ENCODE measurements around the gene GPRC5A.

Gene GPRC5A

GRCh38 chr12:12901158-12901791 is 9.9 kb downstream of the GPRC5A start:
- H3K9ac ChIP-seq (ENCODE audit: low read depth, low read length) = peak overlapping the region; percentile 76
- H3K4me3 ChIP-seq (ENCODE audit: low read length) = peak overlapping the region; percentile 32
- peaks cover 5% of the 10 kb centered on the region for H3K36me3 ChIP-seq (ENCODE audit: insufficient read depth, low read length)
- H3K4me2 ChIP-seq (ENCODE audit: low read length) = peak overlapping the region; percentile 74
- H3K4me1 ChIP-seq (ENCODE audit: control insufficient read depth, insufficient read depth, low read length) = peaks cover 44% of the 10 kb centered on the region
- H3K27me3 ChIP-seq (ENCODE audit: control insufficient read depth, insufficient read depth, low read length) = no peaks in the 10 kb centered on the region
- H3K9me3 ChIP-seq (replicated peaks; ENCODE audit: low read length) = no peaks in the 10 kb centered on the region

- peak overlapping the region; percentile 76 for H3K9ac ChIP-seq (ENCODE audit: low read depth, low read length)
- peaks cover 5% of the 10 kb centered on the region for H3K36me3 ChIP-seq (ENCODE audit: insufficient read depth, low read length)
- H3K4me3 ChIP-seq (ENCODE audit: low read length) = peak overlapping the region; percentile 32
- peak overlapping the region; percentile 74 for H3K4me2 ChIP-seq (ENCODE audit: low read length)
- no peaks in the 10 kb centered on the region for H3K9me3 ChIP-seq (replicated peaks; ENCODE audit: low read length)
- no peaks in the 10 kb centered on the region for H3K27me3 ChIP-seq (ENCODE audit: control insufficient read depth, insufficient read depth, low read length)
- H3K4me1 ChIP-seq (ENCODE audit: control insufficient read depth, insufficient read depth, low read length) = peaks cover 39% of the 10 kb centered on the region
Measured at GRCh38 chr12:12902036-12902435, 10.7 kb downstream of the GPRC5A start.

GRCh38 chr12:12903642-12904609 is 12.6 kb downstream of the GPRC5A start:
- no peak overlapping the region for H3K9ac ChIP-seq (ENCODE audit: low read depth, low read length)
- H3K27me3 ChIP-seq (ENCODE audit: control insufficient read depth, insufficient read depth, low read length) = no peaks in the 10 kb centered on the region
- no peak overlapping the region for H3K4me2 ChIP-seq (ENCODE audit: low read length)
- H3K4me1 ChIP-seq (ENCODE audit: control insufficient read depth, insufficient read depth, low read length) = peaks cover 36% of the 10 kb centered on the region
- no peak overlapping the region for H3K4me3 ChIP-seq (ENCODE audit: low read length)
- no peaks in the 10 kb centered on the region for H3K9me3 ChIP-seq (replicated peaks; ENCODE audit: low read length)
- H3K36me3 ChIP-seq (ENCODE audit: insufficient read depth, low read length) = peaks cover 12% of the 10 kb centered on the region

- no peaks in the 10 kb centered on the region for H3K9me3 ChIP-seq (replicated peaks; ENCODE audit: low read length)
- H3K36me3 ChIP-seq (ENCODE audit: insufficient read depth, low read length) = peaks cover 33% of the 10 kb centered on the region
- H3K4me3 ChIP-seq (ENCODE audit: low read length) = no peak overlapping the region
- peaks cover 1% of the 10 kb centered on the region for H3K4me1 ChIP-seq (ENCODE audit: control insufficient read depth, insufficient read depth, low read length)
- H3K4me2 ChIP-seq (ENCODE audit: low read length) = no peak overlapping the region
- H3K27me3 ChIP-seq (ENCODE audit: control insufficient read depth, insufficient read depth, low read length) = no peaks in the 10 kb centered on the region
- H3K9ac ChIP-seq (ENCODE audit: low read depth, low read length) = no peak overlapping the region
Measured at GRCh38 chr12:12907552-12907951, 16.2 kb downstream of the GPRC5A start.

- no peaks in the 10 kb centered on the region for H3K27me3 ChIP-seq (ENCODE audit: control insufficient read depth, insufficient read depth, low read length)
- peaks cover 40% of the 10 kb centered on the region for H3K36me3 ChIP-seq (ENCODE audit: insufficient read depth, low read length)
- no peak overlapping the region for H3K4me2 ChIP-seq (ENCODE audit: low read length)
- no peak overlapping the region for H3K9ac ChIP-seq (ENCODE audit: low read depth, low read length)
- H3K4me3 ChIP-seq (ENCODE audit: low read length) = no peak overlapping the region
- H3K9me3 ChIP-seq (replicated peaks; ENCODE audit: low read length) = no peaks in the 10 kb centered on the region
- H3K4me1 ChIP-seq (ENCODE audit: control insufficient read depth, insufficient read depth, low read length) = no peaks in the 10 kb centered on the region
Measured at GRCh38 chr12:12908252-12908651, 16.9 kb downstream of the GPRC5A start.

- Histone ChIP-seq H3K4me1 (ENCODE audit: control insufficient read depth, insufficient read depth, low read length) (peaks cover 2% of the 10 kb centered on the region), H3K4me3 (ENCODE audit: low read length) (no peak overlapping the region), H3K9me3 (replicated peaks; ENCODE audit: low read length) (no peaks in the 10 kb centered on the region), H3K27me3 (ENCODE audit: control insufficient read depth, insufficient read depth, low read length) (no peaks in the 10 kb centered on the region), H3K36me3 (ENCODE audit: insufficient read depth, low read length) (peaks cover 45% of the 10 kb centered on the region), H3K9ac (ENCODE audit: low read depth, low read length) (no peak overlapping the region), H3K4me2 (ENCODE audit: low read length) (no peak overlapping the region)
Measured at GRCh38 chr12:12908711-12909110, 17.3 kb downstream of the GPRC5A start.

GRCh38 chr12:12909228-12909994 is 18.0 kb downstream of the GPRC5A start:
- Histone ChIP-seq H3K4me1 (ENCODE audit: control insufficient read depth, insufficient read depth, low read length) (peaks cover 6% of the 10 kb centered on the region), H3K4me3 (ENCODE audit: low read length) (no peak overlapping the region), H3K4me2 (ENCODE audit: low read length) (no peak overlapping the region), H3K9ac (ENCODE audit: low read depth, low read length) (no peak overlapping the region), H3K27me3 (ENCODE audit: control insufficient read depth, insufficient read depth, low read length) (no peaks in the 10 kb centered on the region), H3K36me3 (ENCODE audit: insufficient read depth, low read length) (peaks cover 49% of the 10 kb centered on the region), H3K9me3 (replicated peaks; ENCODE audit: low read length) (no peaks in the 10 kb centered on the region)

GRCh38 chr12:12909995-12910420 is 18.6 kb downstream of the GPRC5A start:
- H3K4me2 ChIP-seq (ENCODE audit: low read length) = no peak overlapping the region
- H3K9ac ChIP-seq (ENCODE audit: low read depth, low read length) = no peak overlapping the region
- H3K27me3 ChIP-seq (ENCODE audit: control insufficient read depth, insufficient read depth, low read length) = no peaks in the 10 kb centered on the region
- no peaks in the 10 kb centered on the region for H3K9me3 ChIP-seq (replicated peaks; ENCODE audit: low read length)
- H3K4me1 ChIP-seq (ENCODE audit: control insufficient read depth, insufficient read depth, low read length) = peaks cover 6% of the 10 kb centered on the region
- H3K36me3 ChIP-seq (ENCODE audit: insufficient read depth, low read length) = peaks cover 50% of the 10 kb centered on the region
- H3K4me3 ChIP-seq (ENCODE audit: low read length) = no peak overlapping the region

- H3K36me3 ChIP-seq (ENCODE audit: insufficient read depth, low read length) = peaks cover 57% of the 10 kb centered on the region
Measured at GRCh38 chr12:12912711-12913110, 21.3 kb downstream of the GPRC5A start.

GRCh38 chr12:12915656-12916055 is 24.3 kb downstream of the GPRC5A start:
- no peak overlapping the region for H3K9ac ChIP-seq (ENCODE audit: low read depth, low read length)
- no peak overlapping the region for H3K4me3 ChIP-seq (ENCODE audit: low read length)
- no peak overlapping the region for H3K4me2 ChIP-seq (ENCODE audit: low read length)
- H3K36me3 ChIP-seq (ENCODE audit: insufficient read depth, low read length) = peaks cover 46% of the 10 kb centered on the region
- peaks cover 14% of the 10 kb centered on the region for H3K4me1 ChIP-seq (ENCODE audit: control insufficient read depth, insufficient read depth, low read length)
- no peaks in the 10 kb centered on the region for H3K9me3 ChIP-seq (replicated peaks; ENCODE audit: low read length)
- no peaks in the 10 kb centered on the region for H3K27me3 ChIP-seq (ENCODE audit: control insufficient read depth, insufficient read depth, low read length)

More at GRCh38 chr12:12912711-12913110, 21.3 kb downstream of the GPRC5A start:
- Histone ChIP-seq H3K4me3 (ENCODE audit: low read length) (no peak overlapping the region), H3K4me1 (ENCODE audit: control insufficient read depth, insufficient read depth, low read length) (peaks cover 14% of the 10 kb centered on the region), H3K9me3 (replicated peaks; ENCODE audit: low read length) (no peaks in the 10 kb centered on the region), H3K9ac (ENCODE audit: low read depth, low read length) (no peak overlapping the region), H3K27me3 (ENCODE audit: control insufficient read depth, insufficient read depth, low read length) (no peaks in the 10 kb centered on the region), H3K4me2 (ENCODE audit: low read length) (no peak overlapping the region)
